OCI-M1 (cell line): ENCODE measurements around the gene NRN1L.

Experiments used
- DNase-seq: peaks from one replicate; lab custom pipeline; 2025; lab: John Stamatoyannopoulos, UW

NRN1L gene

DNA sequence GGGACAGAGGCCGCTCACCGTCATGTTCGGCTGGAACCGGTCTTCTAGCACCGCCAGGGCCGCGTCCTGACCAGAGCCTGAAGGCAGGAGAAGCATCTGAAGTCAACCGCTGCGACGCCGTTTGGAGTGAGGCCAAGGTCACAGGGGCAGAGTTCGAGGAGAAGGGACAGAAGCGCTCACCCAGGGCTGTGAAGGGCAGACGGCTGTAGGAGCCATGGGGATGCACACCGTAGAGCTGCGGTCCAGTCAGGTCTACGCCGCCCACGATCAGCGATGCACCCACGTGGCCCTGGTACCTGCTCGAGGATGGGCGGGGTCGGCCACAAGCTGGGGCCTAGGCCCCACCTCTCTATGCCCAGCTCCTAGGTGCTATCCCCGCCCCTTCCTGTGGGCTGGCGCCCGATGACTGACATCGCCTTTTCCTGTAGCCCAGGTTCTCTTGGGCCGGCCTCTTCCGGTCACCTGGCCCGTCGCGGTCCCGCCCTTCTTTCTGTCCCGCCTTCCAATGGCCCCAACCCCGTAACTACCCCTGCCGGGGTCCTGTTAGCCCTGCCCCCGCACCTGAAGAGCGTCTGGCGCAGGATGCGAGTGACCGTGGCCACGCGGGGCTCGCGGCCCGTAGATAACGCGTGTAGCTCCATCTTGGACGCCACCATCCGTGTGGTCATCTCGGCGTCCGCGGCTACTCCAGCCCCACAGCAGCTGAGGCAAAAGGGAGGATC, 50.9 kb downstream of the NRN1L start:
- peak; percentile 98 for DNase-seq
